Heart right ventricle (tissue), 16 donors: ENCODE measurements around the gene ARHGAP32. TPM values are rescaled to one million over a fixed set of nuclear protein-coding genes. Genes with fewer than 3 reads are reported as not detected.

ENCODE experiments used
- ATAC-seq, 8 donors: fragments of 200-7000 bp; cut with Tn5 transposase; one replicate each; pipeline ENCODE4 v1.9.1; 2020; ENCODE audit warnings: mild to moderate bottlenecking in 8 of 8, moderate library complexity in 8 of 8, moderate number of reproducible peaks in 1 of 8
- DNase-seq, 2 donors: peaks; one replicate each; pipeline ENCODE4 v3.0.0-alpha.2; 2020
- H3K27ac ChIP-seq, 10 donors: fragments of 200-600 bp; sonication (generic) in 2 of 10; one replicate each; pipeline versions ENCODE4 v1.5.0 to v1.8.0; 2020 to 2022; ENCODE audit warnings: mild to moderate bottlenecking in 3 of 10
- H3K27me3 ChIP-seq, 7 donors: fragments of 200-600 bp; one replicate each; pipeline ENCODE4 v1.8.0; 2021 to 2022; ENCODE audit warnings: mild to moderate bottlenecking in 2 of 7
- H3K36me3 ChIP-seq, 9 donors: fragments of 200-600 bp; sonication (generic) in 1 of 9; one replicate each; pipeline versions ENCODE4 v1.5.0 to v1.8.0; 2020 to 2022; ENCODE audit warnings: mild to moderate bottlenecking in 2 of 9
- H3K4me1 ChIP-seq, 9 donors: fragments of 200-600 bp; sonication (generic) in 1 of 9; one replicate each; pipeline versions ENCODE4 v1.5.0 to v1.8.0; 2020 to 2022; ENCODE audit warnings: mild to moderate bottlenecking in 4 of 9
- H3K4me3 ChIP-seq, 10 donors: fragments of 200-600 bp; sonication (generic) in 2 of 10; one replicate each; pipeline versions ENCODE4 v1.5.0 to v1.8.0; 2020 to 2022; ENCODE audit warnings: mild to moderate bottlenecking in 7 of 10, moderate library complexity in 2 of 10
- H3K9me3 ChIP-seq, 11 donors: fragments of 200-600 bp in 10 of 11; sonication (generic) in 2 of 11; one replicate each; pipeline versions ENCODE4 v1.5.0 to v1.8.0; 2013 to 2022; ENCODE audit warnings: mild to moderate bottlenecking in 2 of 11, control low read depth in 1 of 11, moderate library complexity in 1 of 11
- WGBS, 2 donors: extraction: QIAGEN DNeasy Blood & Tissue Kit; methylation state at CpG; one replicate each; pipeline ENCODE4 v1.1.7; 2013; ENCODE audit warnings: inconsistent platforms in 1 of 2; 5-methylcytosine and 5-hydroxymethylcytosine counted together
- intact Hi-C, 10 donors: fragments of 100-400 bp; cut with DNase I; formaldehyde crosslinking; loops; one replicate each; pipeline versions ENCODE4 v1.11.1 to v1.14.2; 2022
- polyA plus RNA-seq, 2 donors: library from polyadenylated mRNA; stranded (reverse); fragments of 200-250 nt; gene quantifications; one replicate each; pipeline ENCODE4 v1.2.3, GENCODE V29; 2013
- total RNA-seq, 10 donors: library from RNA; stranded (reverse); fragmentation: NEBNext Ultra II Directional in 3 of 10; extraction: Animal tissue kit (Norgen Biotek cat#: 25700) in 3 of 10; gene quantifications; one replicate each; pipeline versions ENCODE4 v1.2.1 to v1.2.4, GENCODE V29; 2021 to 2023
- TF ChIP-seq, protein P1 (sequence below), 9 donors: fragments of 200-600 bp; sonication (generic) in 2 of 9; IDR thresholded peaks; one replicate each; pipeline versions ENCODE4 v1.5.0 to v1.8.0; 2021 to 2022; ENCODE audit warnings: antibody characterized with exemption in 9 of 9, mild to moderate bottlenecking in 5 of 9, moderate library complexity in 1 of 9
- donor health status: Arrhythmogenic right ventricular cardiomyopathy.
- donor health status: ischemic (EF 13 %, LVEDD 7.1; RV severe dilation, severe dysfunction).
- donor health status: healthy with polysubstance abuse.
- donor health status: DM: no; HTN: yes; CAD: no.
- donor health status: DM: no; HTN: no; CAD: no.
- donor health status: ischemic (EF 25% LVEDD 6.9; RV normal size, moderate dysfunction).
- donor health status: ischemic (EF 25% LVEDD 5.7; RV mildly dilated, moderate dysfunction).
- donor health status: healthy.
- donor health status: DM: yes; HTN: yes; CAD: no.
- donor health status: Ischemic cardiomyopathy.
- donor health status: ischemic (EF 35%, LVEDD 5.7; RV mildly dilated, moderate dysfunction).
- donor health status: nonischemic (EF 11% LVEDD 7.7; RV severe dilation, severe dysfunction).
- donor health status: DM: yes; HTN: yes; CAD: no.
- donor health status: PGD.
- donor health status: ischemic (EF 29% LVEDD 5.4; RV normal size, mild dysfunction).
- donor health status: nonischemic (EF 23%, LVEDD 6.1; RV moderate dilation, normal function).

The ARHGAP32 gene
- total and polyA plus RNA-seq, 12 donors = 1.0 to 8.7 (median 4.4) TPM

GRCh38 chr11:129211397-129211796 lies 19.3 kb upstream of the ARHGAP32 start:
- DNase-seq (no peak), ATAC-seq (no peak)
- Histone ChIP-seq H3K27ac (no peak overlapping the region), H3K27me3 (no peaks in the 10 kb centered on the region), H3K9me3 (no peaks in the 10 kb centered on the region), H3K4me3 (no peak overlapping the region), H3K4me1 (peaks cover 0 to 6% (median 0%) of the 10 kb centered on the region in 9 donors), H3K36me3 (no peaks in the 10 kb centered on the region)
- WGBS, 2 donors = 89 to 95% methylated on average over 2 of the region's 2 CpGs
- TF ChIP-seq, protein P1, sequence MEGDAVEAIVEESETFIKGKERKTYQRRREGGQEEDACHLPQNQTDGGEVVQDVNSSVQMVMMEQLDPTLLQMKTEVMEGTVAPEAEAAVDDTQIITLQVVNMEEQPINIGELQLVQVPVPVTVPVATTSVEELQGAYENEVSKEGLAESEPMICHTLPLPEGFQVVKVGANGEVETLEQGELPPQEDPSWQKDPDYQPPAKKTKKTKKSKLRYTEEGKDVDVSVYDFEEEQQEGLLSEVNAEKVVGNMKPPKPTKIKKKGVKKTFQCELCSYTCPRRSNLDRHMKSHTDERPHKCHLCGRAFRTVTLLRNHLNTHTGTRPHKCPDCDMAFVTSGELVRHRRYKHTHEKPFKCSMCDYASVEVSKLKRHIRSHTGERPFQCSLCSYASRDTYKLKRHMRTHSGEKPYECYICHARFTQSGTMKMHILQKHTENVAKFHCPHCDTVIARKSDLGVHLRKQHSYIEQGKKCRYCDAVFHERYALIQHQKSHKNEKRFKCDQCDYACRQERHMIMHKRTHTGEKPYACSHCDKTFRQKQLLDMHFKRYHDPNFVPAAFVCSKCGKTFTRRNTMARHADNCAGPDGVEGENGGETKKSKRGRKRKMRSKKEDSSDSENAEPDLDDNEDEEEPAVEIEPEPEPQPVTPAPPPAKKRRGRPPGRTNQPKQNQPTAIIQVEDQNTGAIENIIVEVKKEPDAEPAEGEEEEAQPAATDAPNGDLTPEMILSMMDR (IDR thresholded peaks at IDR 0.05) = no peak
- intact Hi-C loops = no loop called here

DNA sequence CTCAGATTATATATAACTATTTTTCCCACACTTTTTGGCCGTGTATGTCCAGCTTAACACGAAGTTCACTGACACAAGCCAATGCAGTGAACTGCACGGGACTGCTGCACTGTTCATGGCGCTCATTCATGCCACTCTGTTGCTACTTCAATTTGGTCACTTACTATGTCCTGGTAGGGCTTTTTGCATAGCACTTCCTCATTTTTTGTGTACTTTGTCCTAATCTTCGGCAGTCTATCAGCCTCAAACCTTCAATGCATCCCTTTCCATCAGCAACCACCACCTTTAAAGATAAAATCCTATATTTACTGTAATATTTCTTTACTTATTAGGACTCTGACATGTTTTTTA lies 18.7 kb upstream of the ARHGAP32 start:
- no peak for ATAC-seq
- intact Hi-C loops = no loop called here
- no peak overlapping the region for H3K27ac ChIP-seq
- TF ChIP-seq, protein P1 (IDR thresholded peaks at IDR 0.05) = no peak
- WGBS, 2 donors = 87 to 92% methylated on average over 5 of the region's 5 CpGs
- H3K4me1 ChIP-seq = peaks cover 0 to 6% (median 0%) of the 10 kb centered on the region in 9 donors
- no peaks in the 10 kb centered on the region for H3K36me3 ChIP-seq
- no peak for DNase-seq
- H3K9me3 ChIP-seq = no peaks in the 10 kb centered on the region
- H3K27me3 ChIP-seq = no peaks in the 10 kb centered on the region
- H3K4me3 ChIP-seq = no peak overlapping the region

DNA sequence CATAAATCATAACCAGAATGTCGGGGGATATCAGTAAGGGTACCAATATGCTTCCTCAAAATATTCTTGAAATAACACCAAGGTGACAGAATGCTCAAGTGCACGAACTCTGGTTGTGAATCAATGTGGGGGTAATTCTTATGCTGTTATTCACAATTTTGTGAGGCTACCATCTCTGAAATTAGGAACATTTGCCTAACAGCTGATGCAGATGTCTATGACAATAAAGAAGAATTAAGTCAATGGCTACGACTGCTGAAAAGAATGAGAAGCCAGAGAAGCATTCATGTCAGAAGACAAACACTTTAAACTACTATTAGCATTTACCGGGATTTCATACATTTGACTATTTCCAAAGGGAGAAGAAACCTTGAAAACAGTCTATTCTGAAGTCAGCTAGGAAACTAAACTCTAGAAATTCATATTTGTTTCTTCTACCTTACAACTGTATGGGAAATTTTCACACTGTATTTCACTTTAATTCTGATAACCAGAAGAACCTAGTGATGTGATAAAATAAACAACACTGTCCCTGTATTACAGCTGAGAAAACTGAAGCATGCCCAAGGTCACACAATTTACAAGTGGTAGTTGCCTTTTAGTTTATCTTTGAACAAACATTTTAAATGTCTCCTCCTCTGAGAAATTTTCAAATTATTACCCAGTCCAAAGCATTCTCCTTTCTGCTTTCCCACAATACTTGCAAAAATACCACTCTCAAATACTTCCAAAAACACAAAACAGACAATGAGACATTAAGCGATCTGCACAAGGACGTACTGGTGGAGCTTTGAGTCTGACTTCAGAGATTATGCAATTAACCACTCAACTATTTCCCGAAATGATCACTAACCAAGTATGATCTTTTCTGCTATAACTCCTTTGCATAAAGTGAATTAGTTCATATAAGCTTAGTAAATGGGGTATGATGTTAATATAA lies 18.0 kb upstream of the ARHGAP32 start:
- Histone ChIP-seq H3K27me3 (no peaks in the 10 kb centered on the region), H3K36me3 (no peaks in the 10 kb centered on the region), H3K4me1 (peaks cover 0 to 6% (median 0%) of the 10 kb centered on the region in 9 donors), H3K9me3 (no peaks in the 10 kb centered on the region), H3K4me3 (no peak overlapping the region), H3K27ac (no peak overlapping the region)
- DNase-seq = no peak
- intact Hi-C loops = no loop called here
- WGBS, 2 donors = 78 to 82% methylated on average over 7 of the region's 7 CpGs
- TF ChIP-seq, protein P1 (IDR thresholded peaks at IDR 0.05) = no peak
- no peak for ATAC-seq

GRCh38 chr11:129208863-129209262 lies 16.7 kb upstream of the ARHGAP32 start:
- TF ChIP-seq, protein P1 (IDR thresholded peaks at IDR 0.05) = no peak
- no peak for ATAC-seq
- no peak overlapping the region for H3K27ac ChIP-seq
- intact Hi-C loops = no loop called here
- 60 to 76% methylated on average over 1 of the region's 1 CpG for WGBS, 2 donors
- no peaks in the 10 kb centered on the region for H3K36me3 ChIP-seq
- DNase-seq = no peak
- H3K4me3 ChIP-seq = no peak overlapping the region
- H3K9me3 ChIP-seq = no peaks in the 10 kb centered on the region
- peaks cover 0 to 6% (median 0%) of the 10 kb centered on the region in 9 donors for H3K4me1 ChIP-seq
- no peaks in the 10 kb centered on the region for H3K27me3 ChIP-seq
